Measurements from ENCODE around the gene NUDT8. TPM values are rescaled to one million over a fixed set of nuclear protein-coding genes. Genes with fewer than 3 reads are reported as not detected.

The NUDT8 gene
- polyA plus RNA-seq, 2 of the 4 experiments (the other 2 are of a cell fraction) = 1.8 to 5.6 TPM

DNA sequence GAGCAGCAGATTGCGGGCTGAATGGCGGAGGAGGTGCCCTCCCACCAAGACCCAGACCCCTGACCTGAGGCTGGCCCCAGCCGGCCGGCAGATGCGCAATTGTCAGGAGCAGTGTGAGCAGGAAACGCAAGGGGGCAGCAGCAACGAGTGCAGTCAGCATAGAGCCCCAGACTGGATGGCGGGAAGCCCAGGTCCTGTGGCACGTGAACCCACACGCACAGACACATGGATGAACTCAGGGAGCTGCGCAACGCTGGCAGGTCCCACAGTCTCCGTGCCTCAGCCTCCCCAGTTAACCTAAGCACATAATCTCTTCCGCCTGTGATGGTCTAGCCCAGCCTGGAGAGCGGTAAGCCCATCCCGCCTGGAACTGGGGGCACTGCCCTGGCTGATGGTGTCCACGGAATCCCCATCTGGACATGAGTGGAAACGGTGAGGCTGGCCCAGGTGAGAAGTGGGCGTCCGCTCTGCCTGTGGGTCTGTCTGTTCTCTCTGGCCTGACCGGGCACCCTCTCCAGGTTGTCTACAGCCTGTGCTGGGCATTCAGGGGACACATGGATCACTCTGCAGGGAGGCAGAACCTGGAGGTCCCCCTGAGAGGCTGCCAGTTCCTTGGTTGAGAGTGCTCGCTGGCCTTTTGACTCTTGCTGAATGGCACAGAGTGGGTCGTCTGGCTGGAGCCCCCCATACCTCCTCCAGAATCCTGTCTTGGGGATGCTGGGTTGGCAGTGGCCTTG, 10.5 kb upstream of the NUDT8 start:
- Histone ChIP-seq H3K9me3 (peaks cover 8% of the 10 kb centered on the region; the same call in 2 of the 3 replicates), H3K4me2 (no peak overlapping the region), H3K4me1 (no peaks in the 10 kb centered on the region), H3K27ac (no peak overlapping the region), H3K4me3 (no peak overlapping the region)
- no peak for FAIRE-seq
- ATAC-seq = peak; percentile 78 to 93
- POLR2A ChIA-PET = no interaction called here
- WGBS (ENCODE audit: missing lambda C conversion rate) = 43% methylated on average over 16 of the region's 23 CpGs
- DNase-seq (ENCODE audit: low read depth in 1 of 2, low spot score in 1 of 2) = peak; percentile 71 to 77
- CTCF ChIA-PET = interaction anchor here (0.6 to 6.0 kb wide), 10 partner anchors 8 to 161 kb away, joined by 3 to 29 read pairs (median 4); partner anchors contain the start of genes ACY3 and NUDT8
- TF ChIP-seq, protein P1, sequence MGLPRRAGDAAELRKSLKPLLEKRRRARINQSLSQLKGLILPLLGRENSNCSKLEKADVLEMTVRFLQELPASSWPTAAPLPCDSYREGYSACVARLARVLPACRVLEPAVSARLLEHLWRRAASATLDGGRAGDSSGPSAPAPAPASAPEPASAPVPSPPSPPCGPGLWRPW (IDR thresholded peaks at IDR 0.05) = no peak
- TF ChIP-seq KDM1A (IDR thresholded peaks at IDR 0.05; ENCODE audit: low read depth) (no peak), NFE2L2 (conservative IDR thresholded peaks at IDR 0.05; ENCODE audit: low read length) (no peak), RNF2 (IDR thresholded peaks at IDR 0.05; ENCODE audit: borderline replicate concordance, low read depth) (no peak), MYC (IDR thresholded peaks at IDR 0.05; ENCODE audit: borderline replicate concordance, low read length) (no peak), KDM5A (IDR thresholded peaks at IDR 0.05) (no peak), ZNF302 (CRISPR knock-in tag; IDR thresholded peaks at IDR 0.05) (no peak), EHMT2 (IDR thresholded peaks at IDR 0.05; ENCODE audit: low read depth) (no peak), TP53 (CRISPR knock-in tag; IDR thresholded peaks at IDR 0.05) (no peak), RAD21 (conservative IDR thresholded peaks at IDR 0.05 in 1 of 2, IDR thresholded peaks at IDR 0.05 in 1 of 2) (peak; percentile 45 to 54), GATA3 (IDR thresholded peaks at IDR 0.05; ENCODE audit: borderline replicate concordance) (no peak), PHF8 (IDR thresholded peaks at IDR 0.05; ENCODE audit: borderline replicate concordance, low read depth) (no peak), ZC3H11A (IDR thresholded peaks at IDR 0.05) (no peak), CHD4 (IDR thresholded peaks at IDR 0.05; ENCODE audit: borderline replicate concordance) (no peak), RCOR1 (IDR thresholded peaks at IDR 0.05; ENCODE audit: low read depth, low read length) (no peak), FOSL2 (IDR thresholded peaks at IDR 0.05) (no peak), FOSL2 (CRISPR knock-in tag; IDR thresholded peaks at IDR 0.05) (no peak), SREBF2 (IDR thresholded peaks at IDR 0.05) (no peak), HDAC2 (IDR thresholded peaks at IDR 0.05) (no peak), HOXB13 (CRISPR knock-in tag; IDR thresholded peaks at IDR 0.05; ENCODE audit: low read depth) (no peak), EHF (CRISPR knock-in tag; IDR thresholded peaks at IDR 0.05) (no peak), CHD2 (IDR thresholded peaks at IDR 0.05; ENCODE audit: low read length, partially characterized antibody) (no peak), CEBPB (IDR thresholded peaks at IDR 0.05) (no peak), SMC3 (IDR thresholded peaks at IDR 0.05) (peak; percentile 65), CBX2 (IDR thresholded peaks at IDR 0.05; ENCODE audit: borderline replicate concordance, low read depth) (no peak), RARB (CRISPR knock-in tag; IDR thresholded peaks at IDR 0.05) (no peak), ZFP36 (IDR thresholded peaks at IDR 0.05; ENCODE audit: borderline replicate concordance, partially characterized antibody) (no peak), JUN (IDR thresholded peaks at IDR 0.05) (no peak), FOSB (CRISPR knock-in tag; IDR thresholded peaks at IDR 0.05) (no peak), NR3C1 (IDR thresholded peaks at IDR 0.05) (no peak), TFCP2L1 (CRISPR knock-in tag; IDR thresholded peaks at IDR 0.05) (no peak), HOXB5 (CRISPR knock-in tag; IDR thresholded peaks at IDR 0.05) (no peak), BHLHE40 (IDR thresholded peaks at IDR 0.05; ENCODE audit: low read depth, low read length) (peak; percentile 65), JUNB (IDR thresholded peaks at IDR 0.05) (no peak), ZSCAN20 (CRISPR knock-in tag; IDR thresholded peaks at IDR 0.05) (no peak)
- TF ChIP-seq, protein P2, sequence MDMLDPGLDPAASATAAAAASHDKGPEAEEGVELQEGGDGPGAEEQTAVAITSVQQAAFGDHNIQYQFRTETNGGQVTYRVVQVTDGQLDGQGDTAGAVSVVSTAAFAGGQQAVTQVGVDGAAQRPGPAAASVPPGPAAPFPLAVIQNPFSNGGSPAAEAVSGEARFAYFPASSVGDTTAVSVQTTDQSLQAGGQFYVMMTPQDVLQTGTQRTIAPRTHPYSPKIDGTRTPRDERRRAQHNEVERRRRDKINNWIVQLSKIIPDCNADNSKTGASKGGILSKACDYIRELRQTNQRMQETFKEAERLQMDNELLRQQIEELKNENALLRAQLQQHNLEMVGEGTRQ (IDR thresholded peaks at IDR 0.05) = peak; percentile 15; the same call in 1 of the 2 replicates
- TF ChIP-seq, protein P3, sequence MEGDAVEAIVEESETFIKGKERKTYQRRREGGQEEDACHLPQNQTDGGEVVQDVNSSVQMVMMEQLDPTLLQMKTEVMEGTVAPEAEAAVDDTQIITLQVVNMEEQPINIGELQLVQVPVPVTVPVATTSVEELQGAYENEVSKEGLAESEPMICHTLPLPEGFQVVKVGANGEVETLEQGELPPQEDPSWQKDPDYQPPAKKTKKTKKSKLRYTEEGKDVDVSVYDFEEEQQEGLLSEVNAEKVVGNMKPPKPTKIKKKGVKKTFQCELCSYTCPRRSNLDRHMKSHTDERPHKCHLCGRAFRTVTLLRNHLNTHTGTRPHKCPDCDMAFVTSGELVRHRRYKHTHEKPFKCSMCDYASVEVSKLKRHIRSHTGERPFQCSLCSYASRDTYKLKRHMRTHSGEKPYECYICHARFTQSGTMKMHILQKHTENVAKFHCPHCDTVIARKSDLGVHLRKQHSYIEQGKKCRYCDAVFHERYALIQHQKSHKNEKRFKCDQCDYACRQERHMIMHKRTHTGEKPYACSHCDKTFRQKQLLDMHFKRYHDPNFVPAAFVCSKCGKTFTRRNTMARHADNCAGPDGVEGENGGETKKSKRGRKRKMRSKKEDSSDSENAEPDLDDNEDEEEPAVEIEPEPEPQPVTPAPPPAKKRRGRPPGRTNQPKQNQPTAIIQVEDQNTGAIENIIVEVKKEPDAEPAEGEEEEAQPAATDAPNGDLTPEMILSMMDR (IDR thresholded peaks at IDR 0.05) = peak; percentile 61
- TF ChIP-seq, protein P4, sequence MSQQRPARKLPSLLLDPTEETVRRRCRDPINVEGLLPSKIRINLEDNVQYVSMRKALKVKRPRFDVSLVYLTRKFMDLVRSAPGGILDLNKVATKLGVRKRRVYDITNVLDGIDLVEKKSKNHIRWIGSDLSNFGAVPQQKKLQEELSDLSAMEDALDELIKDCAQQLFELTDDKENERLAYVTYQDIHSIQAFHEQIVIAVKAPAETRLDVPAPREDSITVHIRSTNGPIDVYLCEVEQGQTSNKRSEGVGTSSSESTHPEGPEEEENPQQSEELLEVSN (IDR thresholded peaks at IDR 0.05; ENCODE audit: borderline replicate concordance, low read depth) = peak; percentile 99
- TF ChIP-seq, protein P5, sequence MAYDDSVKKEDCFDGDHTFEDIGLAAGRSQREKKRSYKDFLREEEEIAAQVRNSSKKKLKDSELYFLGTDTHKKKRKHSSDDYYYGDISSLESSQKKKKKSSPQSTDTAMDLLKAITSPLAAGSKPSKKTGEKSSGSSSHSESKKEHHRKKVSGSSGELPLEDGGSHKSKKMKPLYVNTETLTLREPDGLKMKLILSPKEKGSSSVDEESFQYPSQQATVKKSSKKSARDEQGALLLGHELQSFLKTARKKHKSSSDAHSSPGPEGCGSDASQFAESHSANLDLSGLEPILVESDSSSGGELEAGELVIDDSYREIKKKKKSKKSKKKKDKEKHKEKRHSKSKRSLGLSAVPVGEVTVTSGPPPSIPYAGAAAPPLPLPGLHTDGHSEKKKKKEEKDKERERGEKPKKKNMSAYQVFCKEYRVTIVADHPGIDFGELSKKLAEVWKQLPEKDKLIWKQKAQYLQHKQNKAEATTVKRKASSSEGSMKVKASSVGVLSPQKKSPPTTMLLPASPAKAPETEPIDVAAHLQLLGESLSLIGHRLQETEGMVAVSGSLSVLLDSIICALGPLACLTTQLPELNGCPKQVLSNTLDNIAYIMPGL (CRISPR knock-in tag; IDR thresholded peaks at IDR 0.05; ENCODE audit: borderline replicate concordance) = no peak

All from A549 (cell line).